ENCODE measurements around the gene FGR.
"Not testable (repeated sequence)": the region's sequence is repeated elsewhere in the genome, so short reads cannot be mapped to it uniquely, and the experiment has no call there.

The FGR gene

GRCh38 chr1:27659497-27660299, 24.7 kb upstream of the FGR start:
- DNase-seq (peak; percentile 93), ATAC-seq (peak; percentile 67)

GRCh38 chr1:27658951-27659496, 24.0 kb upstream of the FGR start:
- ATAC-seq (peak; percentile 33), DNase-seq (peak; percentile 62)

DNA sequence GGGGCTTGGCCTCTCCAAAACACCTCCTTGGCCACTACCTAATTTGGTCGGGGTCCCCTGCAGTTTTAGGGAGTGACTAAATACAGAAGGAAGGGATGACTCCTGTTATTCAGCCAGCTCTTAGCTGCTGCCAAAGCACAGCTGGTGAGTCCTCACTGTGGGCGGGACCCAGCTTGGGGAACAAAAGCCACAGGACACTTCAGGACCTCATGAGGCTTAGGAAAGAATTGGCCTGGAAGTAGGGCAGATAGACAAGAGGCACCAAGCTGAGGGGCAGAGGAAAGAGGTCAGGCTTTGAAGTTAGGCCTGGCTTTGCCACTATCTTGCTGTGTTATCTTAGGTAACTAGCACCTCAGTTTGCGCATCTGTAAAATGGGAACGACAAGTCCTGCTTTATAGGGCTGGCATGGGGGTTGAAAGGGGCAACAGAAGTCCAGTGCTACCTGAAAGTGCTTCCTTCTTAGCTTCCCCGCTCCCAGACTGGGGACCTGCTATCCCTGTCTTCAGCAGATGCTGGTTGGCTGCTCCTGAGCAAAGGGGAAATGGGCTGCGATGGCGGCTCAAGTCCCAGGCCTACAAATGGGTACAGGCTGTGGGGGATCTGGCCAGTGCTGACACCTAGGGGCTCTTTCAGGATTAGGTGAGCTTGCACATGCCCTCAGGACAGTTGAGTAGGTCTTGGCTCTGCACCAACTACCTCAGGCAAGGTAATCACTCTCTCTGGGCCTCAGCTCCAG, 21.3 kb upstream of the FGR start:
- ATAC-seq (no peak), DNase-seq (no peak)

- ATAC-seq: no peak
- DNase-seq: no peak
These were observed 20.4 kb upstream of the FGR start for GRCh38 chr1:27655151-27655937.

GRCh38 chr1:27652111-27652864, 17.3 kb upstream of the FGR start:
- DNase-seq: no peak
- no peak for ATAC-seq

DNA sequence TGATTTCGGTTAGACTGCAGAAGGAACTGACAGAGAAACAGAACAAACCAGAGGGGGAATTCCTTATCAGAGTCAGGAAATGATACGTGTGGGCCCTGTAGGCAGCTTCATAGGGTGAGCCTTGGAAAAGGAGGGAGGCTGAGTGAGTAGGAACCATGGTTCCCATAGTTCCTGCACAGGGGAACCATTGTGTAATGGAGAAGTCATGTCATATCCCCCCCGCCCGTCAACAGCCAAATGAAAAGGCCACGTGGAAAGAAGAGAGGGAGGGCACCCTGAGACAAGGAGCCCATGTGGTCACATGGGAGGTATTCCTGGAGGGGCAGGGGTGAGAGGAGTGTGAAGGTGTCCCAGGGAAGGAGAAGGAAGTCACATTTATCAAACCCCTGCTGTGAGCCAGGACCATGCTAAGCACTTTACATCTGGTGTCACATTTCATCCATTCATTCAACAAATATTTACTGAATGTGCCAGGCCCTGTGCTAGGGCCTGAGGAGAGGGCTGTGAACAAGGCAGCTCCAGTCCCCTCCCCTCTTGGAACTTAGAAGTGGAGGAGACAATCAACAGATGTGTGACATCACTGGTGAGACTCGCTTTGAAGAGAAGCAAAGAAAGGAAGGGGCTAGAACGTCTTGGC, 15.7 kb upstream of the FGR start:
- DNase-seq (no peak), ATAC-seq (peak; percentile 59)

GRCh38 chr1:27650171-27650538, 15.2 kb upstream of the FGR start:
- ATAC-seq (no peak), DNase-seq (no peak)

DNA sequence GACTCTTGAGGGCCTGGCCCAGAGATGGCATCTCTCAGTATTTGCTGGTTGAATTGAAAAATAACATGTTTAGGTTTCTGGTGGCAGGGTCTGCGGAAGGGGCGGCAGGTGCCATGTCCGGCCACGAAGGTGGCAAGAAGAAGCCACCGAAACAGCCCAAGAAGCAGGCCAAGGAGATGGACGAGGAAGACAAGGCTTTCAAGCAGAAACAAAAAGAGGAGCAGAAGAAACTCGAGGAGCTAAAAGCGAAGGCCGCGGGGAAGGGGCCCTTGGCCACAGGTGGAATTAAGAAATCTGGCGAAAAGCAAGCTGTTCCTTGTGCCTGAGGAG, 14.3 kb upstream of the FGR start:
- no peak for DNase-seq

DNA sequence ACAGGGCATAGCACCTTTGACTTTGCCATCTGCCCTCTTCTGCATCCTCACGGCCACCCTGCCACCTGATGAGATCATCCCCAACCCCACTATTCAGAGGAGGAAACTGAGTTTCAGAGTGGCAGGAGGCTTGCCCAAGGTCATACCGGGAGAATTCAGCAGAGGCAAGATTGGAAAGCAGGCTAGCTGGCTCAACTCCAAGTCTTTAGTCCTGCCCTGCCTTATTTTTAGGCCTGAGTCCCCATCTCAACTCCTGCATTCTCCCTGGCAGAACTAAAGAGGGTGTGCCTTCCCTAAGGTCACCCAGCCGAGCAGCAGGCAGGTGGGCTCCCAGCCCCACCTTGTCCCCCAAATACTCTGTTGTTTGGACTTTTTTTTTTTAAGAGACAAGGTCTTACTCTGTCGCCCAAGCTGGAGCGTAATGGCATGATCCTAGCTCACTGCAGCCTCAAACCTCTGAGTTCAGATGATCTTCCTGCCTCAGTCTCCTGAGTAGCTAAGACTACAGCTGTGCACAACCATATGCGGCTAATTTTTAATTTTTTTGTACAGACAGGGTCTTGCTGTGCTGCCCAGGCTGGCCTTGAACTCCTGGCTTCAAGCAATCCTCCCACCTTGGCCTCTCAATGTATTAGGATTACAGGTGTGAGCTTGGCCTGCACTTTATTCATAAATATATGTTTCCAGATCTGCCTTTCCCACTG, 13.8 kb upstream of the FGR start:
- DNase-seq (no peak), ATAC-seq (no peak)

More for the DNA sequence above, 14.3 kb upstream of the FGR start:
- no peak for ATAC-seq

DNA sequence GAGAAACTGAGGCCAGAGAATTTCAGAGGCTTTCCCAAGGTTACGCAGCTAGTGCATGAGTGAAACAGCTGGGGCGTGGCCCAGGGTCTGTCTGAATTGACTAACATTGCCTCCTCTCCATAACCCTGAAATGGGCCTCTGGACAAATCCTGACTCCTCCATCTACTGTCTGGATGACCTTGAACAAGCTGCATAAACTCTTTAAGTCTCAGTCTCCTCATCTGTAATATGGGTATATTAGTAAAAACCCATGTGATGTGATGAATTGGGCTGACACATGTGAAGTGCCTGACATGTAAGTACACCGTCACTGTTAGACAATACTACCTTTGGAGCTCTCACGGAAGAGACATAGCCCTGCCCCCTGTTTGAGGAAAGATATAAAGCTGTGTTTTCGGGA, 12.3 kb upstream of the FGR start:
- DNase-seq (no peak), ATAC-seq (no peak)

DNA sequence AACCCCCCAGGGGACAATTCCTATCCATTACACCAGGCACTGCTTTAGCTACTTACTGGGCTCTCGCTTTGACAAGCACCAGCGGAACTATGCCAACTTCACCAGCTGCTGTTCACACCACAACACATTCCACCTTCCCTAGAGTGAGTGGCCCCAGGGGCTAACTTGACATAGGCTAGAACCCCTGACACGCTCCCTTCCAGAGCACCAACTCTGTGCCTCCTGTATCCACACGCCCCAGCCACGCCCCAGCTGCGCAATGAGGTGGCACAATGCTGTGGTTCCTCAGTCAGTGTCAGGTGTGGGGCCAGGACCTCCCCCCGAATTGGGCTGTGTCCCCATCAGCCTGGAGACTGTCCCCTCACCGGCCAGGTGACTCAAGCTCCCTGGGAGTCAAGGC, 11.7 kb upstream of the FGR start:
- ATAC-seq: no peak
- no peak for DNase-seq

DNA sequence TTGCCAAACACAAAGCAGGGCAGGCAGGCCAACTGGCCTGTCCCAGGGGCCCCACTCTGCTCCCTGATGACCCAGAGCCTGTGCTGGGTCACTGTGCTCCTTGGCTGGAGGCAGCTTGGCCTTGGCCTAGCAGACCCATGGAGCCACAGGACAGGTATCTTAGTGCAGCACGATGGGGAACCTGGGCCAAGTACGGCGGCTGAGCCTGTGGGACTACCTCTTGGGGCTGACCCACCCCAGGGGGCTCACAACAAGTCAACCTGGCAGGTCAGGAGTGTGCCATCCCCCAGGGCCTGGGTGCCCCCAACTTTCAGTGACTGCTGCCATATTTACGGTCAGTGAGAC, 10.1 kb upstream of the FGR start:
- DNase-seq: no peak
- no peak for ATAC-seq

GRCh38 chr1:27644369-27645070, 9.5 kb upstream of the FGR start:
- ATAC-seq: no peak

GRCh38 chr1:27643600-27644368, 8.8 kb upstream of the FGR start:
- DNase-seq (peak; percentile 76), ATAC-seq (peak; percentile 83)

More at GRCh38 chr1:27644369-27645070, 9.5 kb upstream of the FGR start:
- DNase-seq: no peak

- not testable (repeated sequence) for ATAC-seq, DNase-seq
These were observed 5.5 kb upstream of the FGR start for GRCh38 chr1:27640514-27640913.

DNA sequence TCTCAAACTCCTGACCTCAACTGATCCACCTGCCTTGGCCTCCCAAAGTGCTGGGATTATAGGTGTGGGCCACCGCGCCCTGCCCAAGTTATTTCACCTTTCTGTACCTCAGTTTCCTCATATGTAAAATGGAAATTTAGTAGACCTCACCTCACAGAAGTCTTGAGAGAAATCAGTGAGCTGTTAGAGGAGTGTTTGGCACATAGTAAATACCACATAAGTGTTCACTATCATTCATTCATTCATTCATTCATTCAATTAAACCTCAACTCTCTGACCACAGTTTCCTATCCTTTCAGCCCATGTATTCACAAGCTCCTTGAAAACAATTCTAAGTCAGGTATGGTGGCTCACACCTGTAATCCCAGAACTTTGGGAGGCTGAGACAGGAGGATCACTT, 3.8 kb upstream of the FGR start:
- DNase-seq: no peak
- no peak for ATAC-seq

GRCh38 chr1:27638047-27638734, 3.2 kb upstream of the FGR start:
- DNase-seq (no peak), ATAC-seq (no peak)

- DNase-seq: no peak
These were observed 584 bp upstream of the FGR start for GRCh38 chr1:27635396-27636142.

More at GRCh38 chr1:27635396-27636142, 584 bp upstream of the FGR start:
- ATAC-seq: no peak

Measured in stimulated activated naive CD8-positive, alpha-beta T cell treated with anti-CD3 and anti-CD28 coated beads, Interleukin-15, Interleukin-2, amounts not matched to agents 100 U/mL and 50 U/mL, for 24 hours (primary cell).